ENCODE data around the gene ERCC1. TPM values are rescaled to one million over a fixed set of nuclear protein-coding genes. Genes with fewer than 3 reads are reported as not detected.

The ERCC1 gene
- total and polyA plus RNA-seq, 3 experiments from 2014 or later, result 47.5 to 82.6 (median 75.7) TPM

GRCh38 chr19:45455707-45456499 is 32.2 kb upstream of the ERCC1 start:
- ChIA-PET POLR2A (interaction anchor here (0.7 to 1.4 kb wide), 3 partner anchors 11 to 16 kb away, joined by 3 to 6 read pairs (median 5); no protein-coding TSS in a partner anchor), CTCF (interaction anchor here (0.8 to 2.2 kb wide), 5 partner anchors 11 to 30 kb away, joined by 3 to 6 read pairs (median 3); no protein-coding TSS in a partner anchor)
- Histone ChIP-seq H3K9me3 (ENCODE audit: low read length) (no peaks in the 10 kb centered on the region), H3K27ac (ENCODE audit: low read depth, low read length) (peak overlapping the region; percentile 45), H3K4me3 (ENCODE audit: low read length) (no peak overlapping the region), H3K4me1 (ENCODE audit: insufficient read depth, low read length) (peaks cover 29% of the 10 kb centered on the region), H3K36me3 (ENCODE audit: insufficient read depth, low read length) (no peaks in the 10 kb centered on the region), H3K27me3 (ENCODE audit: insufficient read depth, low read length, poor library complexity, severe bottlenecking) (no peaks in the 10 kb centered on the region)
- peak overlapping the region; percentile 79 to 97 (median 90) for H3K27ac Mint-ChIP-seq
- peaks cover 2 to 8% of the 10 kb centered on the region in 2 donors for H3K27me3 Mint-ChIP-seq
- peaks cover 0 to 5% (median 0%) of the 10 kb centered on the region in 3 donors for H3K36me3 Mint-ChIP-seq
- peak; percentile 61 to 86 (median 76) for DNase-seq
- peaks cover 33 to 38% (median 36%) of the 10 kb centered on the region in 3 donors for H3K4me1 Mint-ChIP-seq
- no peaks in the 10 kb centered on the region for H3K9me3 Mint-ChIP-seq
- peak overlapping the region; percentile 55 to 81 (median 67) for H3K4me3 Mint-ChIP-seq

GRCh38 chr19:45451850-45452387 is 28.2 kb upstream of the ERCC1 start:
- Histone ChIP-seq H3K36me3 (ENCODE audit: insufficient read depth, low read length) (no peaks in the 10 kb centered on the region), H3K27ac (ENCODE audit: low read depth, low read length) (peak overlapping the region; percentile 100), H3K4me3 (ENCODE audit: low read length) (peak overlapping the region; percentile 87), H3K9me3 (ENCODE audit: low read length) (no peaks in the 10 kb centered on the region), H3K4me1 (ENCODE audit: insufficient read depth, low read length) (peaks cover 46% of the 10 kb centered on the region), H3K27me3 (ENCODE audit: insufficient read depth, low read length, poor library complexity, severe bottlenecking) (no peaks in the 10 kb centered on the region)
- ChIA-PET POLR2A (interaction anchor here (0.7 kb wide), 2 partner anchors 15 to 16 kb away, joined by 3 to 14 read pairs; partner anchors contain the start of gene FOSB), CTCF (interaction anchor here (0.9 to 1.6 kb wide), 4 partner anchors 12 to 54 kb away, joined by 3 to 9 read pairs (median 4); partner anchors contain the start of gene FOSB)
- no peak for DNase-seq
- Mint-ChIP-seq H3K27ac (peak overlapping the region; percentile 97 to 100 (median 100)), H3K36me3 (peaks cover 3 to 18% (median 4%) of the 10 kb centered on the region in 3 donors), H3K9me3 (peaks cover 0 to 3% (median 0%) of the 10 kb centered on the region in 5 donors), H3K4me3 (peak overlapping the region; percentile 82 to 97 (median 91)), H3K4me1 (peaks cover 56 to 68% (median 65%) of the 10 kb centered on the region in 3 donors), H3K27me3 (peaks cover 0 to 13% of the 10 kb centered on the region in 2 donors)

GRCh38 chr19:45451131-45451849 is 27.6 kb upstream of the ERCC1 start:
- H3K9me3 Mint-ChIP-seq, result peaks cover 0 to 3% (median 0%) of the 10 kb centered on the region in 5 donors
- peaks cover 55 to 67% (median 63%) of the 10 kb centered on the region in 3 donors for H3K4me1 Mint-ChIP-seq
- Histone ChIP-seq H3K27ac (ENCODE audit: low read depth, low read length) (peak overlapping the region; percentile 100), H3K36me3 (ENCODE audit: insufficient read depth, low read length) (no peaks in the 10 kb centered on the region), H3K9me3 (ENCODE audit: low read length) (no peaks in the 10 kb centered on the region), H3K4me1 (ENCODE audit: insufficient read depth, low read length) (peaks cover 41% of the 10 kb centered on the region), H3K27me3 (ENCODE audit: insufficient read depth, low read length, poor library complexity, severe bottlenecking) (no peaks in the 10 kb centered on the region), H3K4me3 (ENCODE audit: low read length) (peak overlapping the region; percentile 87)
- peak overlapping the region; percentile 97 to 100 (median 100) for H3K27ac Mint-ChIP-seq
- H3K27me3 Mint-ChIP-seq, result peaks cover 0 to 13% of the 10 kb centered on the region in 2 donors
- ChIA-PET CTCF (interaction anchor here (0.9 to 1.6 kb wide), 3 partner anchors 12 to 54 kb away, joined by 3 to 9 read pairs (median 4); partner anchors contain the start of gene FOSB), POLR2A (interaction anchor here (0.7 kb wide), 2 partner anchors 16 to 17 kb away, joined by 3 to 14 read pairs; partner anchors contain the start of gene FOSB)
- peak; percentile 64 to 86 (median 77) for DNase-seq
- peak overlapping the region; percentile 82 to 97 (median 91) for H3K4me3 Mint-ChIP-seq
- H3K36me3 Mint-ChIP-seq, result peaks cover 3 to 21% (median 4%) of the 10 kb centered on the region in 3 donors

GRCh38 chr19:45450012-45450333 is 26.3 kb upstream of the ERCC1 start:
- H3K9me3 ChIP-seq (ENCODE audit: low read length), result no peaks in the 10 kb centered on the region
- peaks cover 52 to 67% (median 63%) of the 10 kb centered on the region in 3 donors for H3K4me1 Mint-ChIP-seq
- DNase-seq, result peak in 3 of 5 donors; percentile 57 to 68 (median 60)
- H3K4me3 Mint-ChIP-seq, result peak overlapping the region; percentile 92 to 98 (median 96)
- H3K27ac Mint-ChIP-seq, result peak overlapping the region; percentile 97 to 100 (median 100)
- ChIA-PET CTCF (interaction anchor here (0.7 to 6.1 kb wide), 6 partner anchors 10 to 35 kb away, joined by 4 to 51 read pairs (median 8); no protein-coding TSS in a partner anchor), POLR2A (interaction anchor here (2.1 kb wide), 1 partner anchor 18 kb away, joined by 22 read pairs; the partner anchor contains the start of gene FOSB)
- H3K4me3 ChIP-seq (ENCODE audit: low read length), result peak overlapping the region; percentile 82
- H3K27me3 Mint-ChIP-seq, result peaks cover 0 to 12% of the 10 kb centered on the region in 2 donors
- H3K4me1 ChIP-seq (ENCODE audit: insufficient read depth, low read length), result peaks cover 30% of the 10 kb centered on the region
- no peaks in the 10 kb centered on the region for H3K36me3 ChIP-seq (ENCODE audit: insufficient read depth, low read length)
- H3K36me3 Mint-ChIP-seq, result peaks cover 3 to 23% (median 4%) of the 10 kb centered on the region in 3 donors
- H3K27ac ChIP-seq (ENCODE audit: low read depth, low read length), result peak overlapping the region; percentile 100
- no peaks in the 10 kb centered on the region for H3K27me3 ChIP-seq (ENCODE audit: insufficient read depth, low read length, poor library complexity, severe bottlenecking)
- H3K9me3 Mint-ChIP-seq, result peaks cover 0 to 3% (median 0%) of the 10 kb centered on the region in 5 donors

- ChIA-PET CTCF (interaction anchor here (1.1 to 6.1 kb wide), 6 partner anchors 9 to 47 kb away, joined by 4 to 51 read pairs (median 8); no protein-coding TSS in a partner anchor), POLR2A (interaction anchor here (2.1 kb wide), 1 partner anchor 20 kb away, joined by 22 read pairs; the partner anchor contains the start of gene FOSB)
- no peaks in the 10 kb centered on the region for H3K9me3 ChIP-seq (ENCODE audit: low read length)
- H3K27ac ChIP-seq (ENCODE audit: low read depth, low read length), result peak overlapping the region; percentile 100
- peaks cover 37% of the 10 kb centered on the region for H3K4me1 ChIP-seq (ENCODE audit: insufficient read depth, low read length)
- H3K4me3 ChIP-seq (ENCODE audit: low read length), result no peak overlapping the region
- DNase-seq, result peak in 1 of 5 donors; percentile 39
- H3K9me3 Mint-ChIP-seq, result peaks cover 0 to 3% (median 0%) of the 10 kb centered on the region in 5 donors
- H3K36me3 ChIP-seq (ENCODE audit: insufficient read depth, low read length), result no peaks in the 10 kb centered on the region
- no peaks in the 10 kb centered on the region for H3K27me3 ChIP-seq (ENCODE audit: insufficient read depth, low read length, poor library complexity, severe bottlenecking)
- H3K36me3 Mint-ChIP-seq, result peaks cover 3 to 23% (median 4%) of the 10 kb centered on the region in 3 donors
- peaks cover 0 to 12% of the 10 kb centered on the region in 2 donors for H3K27me3 Mint-ChIP-seq
- H3K4me3 Mint-ChIP-seq, result peak overlapping the region; percentile 75 to 97 (median 90)
- H3K4me1 Mint-ChIP-seq, result peaks cover 58 to 71% (median 71%) of the 10 kb centered on the region in 3 donors
- H3K27ac Mint-ChIP-seq, result peak overlapping the region; percentile 90 to 100 (median 98)
Observed at GRCh38 chr19:45448887-45449299, 25.2 kb upstream of the ERCC1 start.

- H3K4me3 Mint-ChIP-seq, result peak overlapping the region in 6 of 7 donors; percentile 63 to 92 (median 72)
- CTCF ChIA-PET, result interaction anchor here (0.7 to 6.1 kb wide), 6 partner anchors 18 to 47 kb away, joined by 3 to 51 read pairs (median 6); no protein-coding TSS in a partner anchor
- peaks cover 0 to 3% (median 0%) of the 10 kb centered on the region in 5 donors for H3K9me3 Mint-ChIP-seq
- Histone ChIP-seq H3K9me3 (ENCODE audit: low read length) (no peaks in the 10 kb centered on the region), H3K4me3 (ENCODE audit: low read length) (no peak overlapping the region), H3K27ac (ENCODE audit: low read depth, low read length) (no peak overlapping the region), H3K36me3 (ENCODE audit: insufficient read depth, low read length) (no peaks in the 10 kb centered on the region), H3K27me3 (ENCODE audit: insufficient read depth, low read length, poor library complexity, severe bottlenecking) (no peaks in the 10 kb centered on the region), H3K4me1 (ENCODE audit: insufficient read depth, low read length) (peaks cover 42% of the 10 kb centered on the region)
- no peak for DNase-seq
- H3K4me1 Mint-ChIP-seq, result peaks cover 61 to 73% (median 70%) of the 10 kb centered on the region in 3 donors
- POLR2A ChIA-PET, result interaction anchor here (2.1 kb wide), 1 partner anchor 20 kb away, joined by 22 read pairs; the partner anchor contains the start of gene FOSB
- peaks cover 3 to 23% (median 4%) of the 10 kb centered on the region in 3 donors for H3K36me3 Mint-ChIP-seq
- H3K27ac Mint-ChIP-seq, result peak overlapping the region; percentile 76 to 100 (median 96)
- peaks cover 0 to 12% of the 10 kb centered on the region in 2 donors for H3K27me3 Mint-ChIP-seq
Observed at GRCh38 chr19:45448425-45448756, 24.7 kb upstream of the ERCC1 start.

GRCh38 chr19:45446944-45447343 is 23.2 kb upstream of the ERCC1 start:
- H3K36me3 ChIP-seq (ENCODE audit: insufficient read depth, low read length), result no peaks in the 10 kb centered on the region
- Mint-ChIP-seq H3K4me1 (peaks cover 65 to 80% (median 76%) of the 10 kb centered on the region in 3 donors), H3K27me3 (peaks cover 0 to 12% of the 10 kb centered on the region in 2 donors), H3K4me3 (peak overlapping the region in 1 of 7 donors; percentile 92), H3K27ac (peak overlapping the region in 4 of 8 donors; percentile 81 to 97 (median 94)), H3K36me3 (peaks cover 3 to 23% (median 4%) of the 10 kb centered on the region in 3 donors), H3K9me3 (peaks cover 0 to 3% (median 0%) of the 10 kb centered on the region in 5 donors)
- H3K27me3 ChIP-seq (ENCODE audit: insufficient read depth, low read length, poor library complexity, severe bottlenecking), result no peaks in the 10 kb centered on the region
- no peak for DNase-seq
- H3K4me3 ChIP-seq (ENCODE audit: low read length), result no peak overlapping the region
- no peak overlapping the region for H3K27ac ChIP-seq (ENCODE audit: low read depth, low read length)
- ChIA-PET CTCF (interaction anchor here (0.9 to 6.1 kb wide), 5 partner anchors 10 to 32 kb away, joined by 3 to 51 read pairs (median 5); no protein-coding TSS in a partner anchor), POLR2A (no interaction called here)
- H3K9me3 ChIP-seq (ENCODE audit: low read length), result no peaks in the 10 kb centered on the region
- H3K4me1 ChIP-seq (ENCODE audit: insufficient read depth, low read length), result peaks cover 51% of the 10 kb centered on the region

All from CD8-positive, alpha-beta memory T cell (primary cell).